Naive thymus-derived CD8-positive, alpha-beta T cell (primary cell): Measurements from ENCODE around the gene GPR176. TPM values are rescaled to one million over a fixed set of nuclear protein-coding genes. Genes with fewer than 3 reads are reported as not detected.

ENCODE experiments used
- ATAC-seq, 2 donors: fragments of 150-1000 bp; cut with Tn5 transposase in 1 of 2; sonication (Bioruptor Pico), chemical (Tn5 transposase) in 1 of 2; 1 replicate in 1 of 2; 2 replicates in 1 of 2; pipeline ENCODE4 v1.10.0; 2021; ENCODE audit warnings: mild to moderate bottlenecking in 2 of 2, moderate library complexity in 2 of 2
- POLR2A ChIA-PET: fragments of 350-600 bp; sonication (Branson Sonifier 250); formaldehyde crosslinking; loops from one replicate; lab custom pipeline; 2021; ENCODE audit warnings: antibody characterized with exemption; lab: Charles Lee
- DNase-seq, 10 donors: peaks; one replicate each; pipeline versions ENCODE4 v3.0.0 to v3.0.0-alpha.2; 2020 to 2022
- H3K27ac Mint-ChIP-seq, 10 donors: one replicate each; pipeline ENCODE4 v1.8.0; 2020 to 2022; ENCODE audit warnings: mild to moderate bottlenecking in 10 of 10, mixed read lengths in 10 of 10, moderate library complexity in 4 of 10, inconsistent platforms in 1 of 10
- H3K27me3 Mint-ChIP-seq, 5 donors: one replicate each; pipeline ENCODE4 v1.8.0; 2021 to 2022; ENCODE audit warnings: mixed read lengths in 5 of 5
- H3K36me3 Mint-ChIP-seq, 3 donors: one replicate each; pipeline ENCODE4 v1.8.0; 2020 to 2022; ENCODE audit warnings: mixed read lengths in 3 of 3, mild to moderate bottlenecking in 2 of 3, inconsistent platforms in 1 of 3
- H3K4me1 Mint-ChIP-seq, 4 donors: one replicate each; pipeline ENCODE4 v1.8.0; 2021 to 2022; ENCODE audit warnings: mixed read lengths in 4 of 4
- H3K4me3 Mint-ChIP-seq, 10 donors: one replicate each; pipeline ENCODE4 v1.8.0; 2020 to 2022; ENCODE audit warnings: mild to moderate bottlenecking in 10 of 10, mixed read lengths in 10 of 10, moderate library complexity in 6 of 10, inconsistent platforms in 1 of 10
- H3K9me3 Mint-ChIP-seq, 9 donors: one replicate each; pipeline ENCODE4 v1.8.0; 2020 to 2022; ENCODE audit warnings: mixed read lengths in 9 of 9, mild to moderate bottlenecking in 3 of 9, inconsistent platforms in 1 of 9, moderate library complexity in 1 of 9
- polyA plus RNA-seq, 3 donors: library from polyadenylated mRNA; unstranded; fragments of 300-500 nt; fragmentation: Illumina TruSeq; gene quantifications; one replicate each; pipeline ENCODE4 v1.2.3, GENCODE V29; 2021
- total RNA-seq, 8 experiments: library from RNA in 2 of 8; stranded (reverse) in 2 of 8; gene quantifications; one replicate each; pipeline ENCODE4 v1.2.3 and lab custom pipeline; 2021 to 2026

Gene GPR176
- total and polyA plus RNA-seq, 5 experiments from 2014 or later: not detected

- Mint-ChIP-seq H3K4me1 (no peaks in the 10 kb centered on the region), H3K9me3 (no peaks in the 10 kb centered on the region), H3K4me3 (no peak overlapping the region), H3K27me3 (peaks cover 0 to 13% (median 4%) of the 10 kb centered on the region in 5 donors), H3K36me3 (no peaks in the 10 kb centered on the region), H3K27ac (no peak overlapping the region)
- DNase-seq: no peak
- ATAC-seq: no peak
- POLR2A ChIA-PET: no interaction called here
Observed at GRCh38 chr15:39885099-39885777, 34.8 kb downstream of the GPR176 start.

DNA sequence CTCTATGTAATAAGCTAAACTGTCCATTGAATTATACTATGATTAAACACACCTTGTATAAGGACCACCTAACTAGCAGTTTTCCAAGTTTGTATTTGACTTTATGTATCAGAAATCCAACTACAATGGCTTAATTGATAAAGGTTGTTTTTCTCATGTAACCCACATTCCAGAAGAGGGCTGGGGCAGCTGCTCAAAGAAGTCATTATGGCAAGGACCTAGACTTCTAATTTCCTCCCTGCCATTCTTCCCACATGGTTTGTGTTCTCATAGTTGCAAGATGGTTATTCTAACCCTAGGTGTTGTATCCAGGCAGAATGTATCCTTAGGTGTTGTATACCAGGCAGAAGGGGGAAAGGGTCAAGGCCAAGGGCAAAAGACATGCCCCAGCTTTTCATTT lies 35.7 kb downstream of the GPR176 start:
- ATAC-seq: no peak
- Mint-ChIP-seq H3K27me3 (peaks cover 0 to 13% (median 4%) of the 10 kb centered on the region in 5 donors), H3K4me1 (no peaks in the 10 kb centered on the region), H3K36me3 (no peaks in the 10 kb centered on the region), H3K27ac (no peak overlapping the region), H3K4me3 (no peak overlapping the region), H3K9me3 (no peaks in the 10 kb centered on the region)
- DNase-seq: no peak
- POLR2A ChIA-PET: no interaction called here

GRCh38 chr15:39882602-39883001 lies 37.5 kb downstream of the GPR176 start:
- no peak for ATAC-seq
- no peaks in the 10 kb centered on the region for H3K9me3 Mint-ChIP-seq
- POLR2A ChIA-PET: no interaction called here
- H3K27me3 Mint-ChIP-seq: peaks cover 0 to 13% (median 4%) of the 10 kb centered on the region in 5 donors
- no peaks in the 10 kb centered on the region for H3K36me3 Mint-ChIP-seq
- no peaks in the 10 kb centered on the region for H3K4me1 Mint-ChIP-seq
- no peak for DNase-seq
- no peak overlapping the region for H3K4me3 Mint-ChIP-seq
- no peak overlapping the region for H3K27ac Mint-ChIP-seq

- ATAC-seq: no peak
- DNase-seq: no peak
- H3K36me3 Mint-ChIP-seq: no peaks in the 10 kb centered on the region
- no peaks in the 10 kb centered on the region for H3K9me3 Mint-ChIP-seq
- no peaks in the 10 kb centered on the region for H3K4me1 Mint-ChIP-seq
- POLR2A ChIA-PET: no interaction called here
- H3K27ac Mint-ChIP-seq: no peak overlapping the region
- no peak overlapping the region for H3K4me3 Mint-ChIP-seq
- H3K27me3 Mint-ChIP-seq: peaks cover 0 to 13% (median 3%) of the 10 kb centered on the region in 5 donors
Observed at GRCh38 chr15:39881790-39882189, 38.3 kb downstream of the GPR176 start.

- POLR2A ChIA-PET: no interaction called here
- no peak overlapping the region for H3K27ac Mint-ChIP-seq
- H3K9me3 Mint-ChIP-seq: no peaks in the 10 kb centered on the region
- H3K4me1 Mint-ChIP-seq: no peaks in the 10 kb centered on the region
- no peak for DNase-seq
- H3K27me3 Mint-ChIP-seq: peaks cover 0 to 15% (median 3%) of the 10 kb centered on the region in 5 donors
- no peak overlapping the region for H3K4me3 Mint-ChIP-seq
- H3K36me3 Mint-ChIP-seq: no peaks in the 10 kb centered on the region
- ATAC-seq: no peak
Observed at GRCh38 chr15:39880718-39881387, 39.2 kb downstream of the GPR176 start.

DNA sequence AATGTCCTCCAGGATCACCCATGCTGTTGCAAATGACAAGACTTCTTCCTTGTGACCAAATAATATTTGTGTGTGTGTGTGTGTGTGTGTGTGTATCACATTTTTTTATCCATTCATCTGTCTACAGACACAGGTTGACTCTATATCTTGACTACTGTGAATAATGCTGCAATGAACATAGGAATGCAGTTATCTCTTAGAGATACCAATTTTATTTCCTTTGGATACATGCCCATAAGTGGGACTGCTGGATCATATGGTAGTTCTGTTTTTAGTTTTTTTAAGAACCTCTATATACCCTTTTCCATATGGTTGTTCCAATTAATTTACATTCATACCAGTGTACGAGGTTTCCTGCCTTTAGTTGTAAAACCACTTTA lies 41.7 kb downstream of the GPR176 start:
- H3K36me3 Mint-ChIP-seq: no peaks in the 10 kb centered on the region
- POLR2A ChIA-PET: no interaction called here
- no peaks in the 10 kb centered on the region for H3K4me1 Mint-ChIP-seq
- H3K27me3 Mint-ChIP-seq: peaks cover 0 to 12% (median 3%) of the 10 kb centered on the region in 5 donors
- ATAC-seq (no peak), DNase-seq (no peak)
- no peak overlapping the region for H3K27ac Mint-ChIP-seq
- no peak overlapping the region for H3K4me3 Mint-ChIP-seq
- no peaks in the 10 kb centered on the region for H3K9me3 Mint-ChIP-seq

DNA sequence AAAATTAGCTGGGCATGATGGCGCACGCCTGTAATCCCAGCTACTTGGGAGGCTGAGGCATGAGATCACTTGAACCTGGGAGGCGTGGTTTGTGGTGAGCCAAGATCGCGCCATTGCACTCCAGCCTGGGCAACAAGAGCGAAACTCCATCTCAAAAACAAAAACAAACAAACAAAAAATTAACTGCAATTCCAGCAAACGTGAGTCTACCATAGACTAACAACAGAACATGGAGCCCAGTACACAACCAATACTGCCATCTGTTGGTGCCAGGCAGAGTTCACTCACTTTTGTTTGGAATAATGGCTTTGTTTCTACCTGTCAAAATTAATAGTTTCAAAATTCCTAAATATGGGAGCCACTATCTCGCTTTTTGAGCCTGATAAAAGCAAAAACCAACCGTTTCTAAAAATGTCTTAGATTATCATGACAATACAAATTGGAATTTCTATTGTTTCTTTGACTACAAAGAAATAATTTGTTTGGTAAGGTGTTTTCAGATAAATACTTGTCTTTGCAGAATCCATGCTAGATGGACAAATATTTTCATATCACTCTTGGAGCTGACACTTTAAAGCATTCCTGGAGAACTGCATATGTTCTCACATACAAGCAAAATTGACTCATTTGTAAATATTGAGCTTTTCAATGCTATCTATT lies 45.0 kb downstream of the GPR176 start:
- Mint-ChIP-seq H3K4me1 (no peaks in the 10 kb centered on the region), H3K27me3 (peaks cover 0 to 4% (median 0%) of the 10 kb centered on the region in 5 donors), H3K27ac (no peak overlapping the region), H3K36me3 (no peaks in the 10 kb centered on the region), H3K4me3 (no peak overlapping the region), H3K9me3 (no peaks in the 10 kb centered on the region)
- POLR2A ChIA-PET: no interaction called here
- DNase-seq (peak in 4 of 10 donors; percentile 3 to 16 (median 10)), ATAC-seq (no peak)

- no peak for ATAC-seq
- Mint-ChIP-seq H3K27ac (no peak overlapping the region), H3K4me3 (no peak overlapping the region), H3K9me3 (no peaks in the 10 kb centered on the region), H3K4me1 (no peaks in the 10 kb centered on the region), H3K27me3 (peaks cover 0 to 4% (median 0%) of the 10 kb centered on the region in 5 donors), H3K36me3 (no peaks in the 10 kb centered on the region)
- no peak for DNase-seq
- POLR2A ChIA-PET: no interaction called here
Observed at GRCh38 chr15:39873978-39874377, 46.1 kb downstream of the GPR176 start.

GRCh38 chr15:39870537-39870936 lies 49.5 kb downstream of the GPR176 start:
- DNase-seq (no peak), ATAC-seq (no peak)
- POLR2A ChIA-PET: no interaction called here
- H3K9me3 Mint-ChIP-seq: no peaks in the 10 kb centered on the region
- no peak overlapping the region for H3K27ac Mint-ChIP-seq
- no peaks in the 10 kb centered on the region for H3K4me1 Mint-ChIP-seq
- no peaks in the 10 kb centered on the region for H3K36me3 Mint-ChIP-seq
- H3K4me3 Mint-ChIP-seq: no peak overlapping the region
- peaks cover 2 to 15% (median 4%) of the 10 kb centered on the region in 5 donors for H3K27me3 Mint-ChIP-seq

GRCh38 chr15:39869858-39870515 lies 50.1 kb downstream of the GPR176 start:
- ATAC-seq (no peak), DNase-seq (no peak)
- Mint-ChIP-seq H3K9me3 (no peaks in the 10 kb centered on the region), H3K4me3 (no peak overlapping the region), H3K27me3 (peaks cover 2 to 17% (median 8%) of the 10 kb centered on the region in 5 donors), H3K36me3 (no peaks in the 10 kb centered on the region), H3K27ac (peak overlapping the region in 1 of 10 donors; percentile 50), H3K4me1 (no peaks in the 10 kb centered on the region)
- POLR2A ChIA-PET: no interaction called here

GRCh38 chr15:39869254-39869653 lies 50.8 kb downstream of the GPR176 start:
- DNase-seq: no peak
- no peak for ATAC-seq
- H3K4me3 Mint-ChIP-seq: no peak overlapping the region
- H3K27ac Mint-ChIP-seq: no peak overlapping the region
- H3K4me1 Mint-ChIP-seq: no peaks in the 10 kb centered on the region
- H3K9me3 Mint-ChIP-seq: no peaks in the 10 kb centered on the region
- peaks cover 3 to 25% (median 14%) of the 10 kb centered on the region in 5 donors for H3K27me3 Mint-ChIP-seq
- POLR2A ChIA-PET: no interaction called here
- H3K36me3 Mint-ChIP-seq: no peaks in the 10 kb centered on the region

DNA sequence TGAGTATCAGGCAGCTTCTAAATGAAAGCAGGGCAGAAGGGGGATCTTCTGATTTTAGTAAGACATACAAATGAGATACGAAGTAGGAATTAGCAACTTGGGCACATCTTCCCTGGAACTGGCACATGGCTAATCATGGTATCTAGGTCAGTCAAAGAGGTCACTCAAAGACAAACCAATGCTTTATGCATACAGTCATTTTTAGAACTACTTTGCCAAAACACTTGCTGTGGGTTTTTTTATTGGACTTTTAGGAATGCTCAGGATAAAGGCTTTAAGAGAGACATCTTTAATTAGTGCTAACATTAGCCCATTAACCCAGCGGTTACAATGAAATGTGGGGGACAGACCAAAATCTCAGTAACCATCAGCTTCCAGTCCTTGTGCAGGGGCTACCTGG lies 51.7 kb downstream of the GPR176 start:
- H3K36me3 Mint-ChIP-seq: no peaks in the 10 kb centered on the region
- DNase-seq (no peak), ATAC-seq (no peak)
- no peak overlapping the region for H3K27ac Mint-ChIP-seq
- H3K9me3 Mint-ChIP-seq: no peaks in the 10 kb centered on the region
- POLR2A ChIA-PET: no interaction called here
- H3K27me3 Mint-ChIP-seq: peaks cover 3 to 33% (median 17%) of the 10 kb centered on the region in 5 donors
- H3K4me1 Mint-ChIP-seq: no peaks in the 10 kb centered on the region
- H3K4me3 Mint-ChIP-seq: no peak overlapping the region

GRCh38 chr15:39864116-39864515 lies 56.0 kb downstream of the GPR176 start:
- ATAC-seq (no peak), DNase-seq (no peak)
- no peak overlapping the region for H3K27ac Mint-ChIP-seq
- peaks cover 6 to 33% (median 17%) of the 10 kb centered on the region in 5 donors for H3K27me3 Mint-ChIP-seq
- H3K4me1 Mint-ChIP-seq: no peaks in the 10 kb centered on the region
- no peaks in the 10 kb centered on the region for H3K9me3 Mint-ChIP-seq
- POLR2A ChIA-PET: no interaction called here
- H3K36me3 Mint-ChIP-seq: no peaks in the 10 kb centered on the region
- H3K4me3 Mint-ChIP-seq: no peak overlapping the region
